Common myeloid progenitor, CD34-positive (primary cell): ENCODE results near the gene ZC3H11A. TPM values are rescaled to one million over a fixed set of nuclear protein-coding genes. Genes with fewer than 3 reads are reported as not detected.
"Not testable (repeated sequence)": the region's sequence is repeated elsewhere in the genome, so short reads cannot be mapped to it uniquely, and the experiment has no call there.

Experiments
- CTCF ChIA-PET: fragments of 350-600 bp; sonication (Branson Sonifier 250); formaldehyde crosslinking; loops from one replicate; lab custom pipeline; 2021; ENCODE audit warnings: antibody characterized with exemption; lab: Charles Lee
- POLR2A ChIA-PET: fragments of 350-600 bp; sonication (Branson Sonifier 250); formaldehyde crosslinking; loops from one replicate; lab custom pipeline; 2021; ENCODE audit warnings: antibody characterized with exemption; lab: Charles Lee
- DNase-seq, 3 donors: peaks; one replicate each; pipeline versions ENCODE4 v3.0.0 to v3.0.0-alpha.2; 2013
- H3K27ac ChIP-seq, 2 experiments: 1 replicate in 1 of 2; 2 replicates in 1 of 2; pipeline ENCODE4 v1.7.0; 2013; ENCODE audit warnings: inconsistent platforms in 2 of 2, low read length in 2 of 2, mild to moderate bottlenecking in 2 of 2, low read depth in 1 of 2, moderate library complexity in 1 of 2; ENCODE audit not compliant: severe bottlenecking in 2 of 2, insufficient read depth in 1 of 2, poor library complexity in 1 of 2
- H3K27me3 ChIP-seq, 5 experiments: replicated peaks in 2 of 5; 1 replicate in 3 of 5; 2 replicates in 2 of 5; pipeline versions ENCODE4 v1.6.1 to v1.7.0; 2013; ENCODE audit warnings: low read length in 4 of 5, mild to moderate bottlenecking in 2 of 5, moderate library complexity in 2 of 5, inconsistent platforms in 1 of 5; ENCODE audit not compliant: insufficient read depth in 5 of 5, control insufficient read depth in 4 of 5
- H3K36me3 ChIP-seq, 4 experiments: 1 replicate in 2 of 4; 2 replicates in 2 of 4; pipeline versions ENCODE4 v1.6.1 to v1.7.0; 2013; ENCODE audit warnings: low read length in 3 of 4, control low read depth in 1 of 4, mild to moderate bottlenecking in 1 of 4; ENCODE audit not compliant: control insufficient read depth in 4 of 4, insufficient read depth in 4 of 4
- H3K4me1 ChIP-seq, 4 experiments: 1 replicate in 3 of 4; 2 replicates in 1 of 4; pipeline versions ENCODE4 v1.6.1 to v1.7.1; 2013; ENCODE audit warnings: low read length in 3 of 4, mild to moderate bottlenecking in 3 of 4, control low read depth in 1 of 4, inconsistent platforms in 1 of 4, moderate library complexity in 1 of 4; ENCODE audit not compliant: control insufficient read depth in 4 of 4, insufficient read depth in 4 of 4; ENCODE audit errors: control extremely low read depth in 1 of 4
- H3K4me3 ChIP-seq, 7 experiments: 1 replicate in 4 of 7; 2 replicates in 3 of 7; pipeline versions ENCODE4 v1.5.1 to v1.7.0; 2013; ENCODE audit warnings: mild to moderate bottlenecking in 7 of 7, low read length in 6 of 7, moderate library complexity in 6 of 7, inconsistent platforms in 2 of 7, low read depth in 2 of 7, control low read depth in 1 of 7; ENCODE audit not compliant: insufficient read depth in 4 of 7, control insufficient read depth in 1 of 7; ENCODE audit errors: extremely low read depth in 1 of 7
- H3K9me3 ChIP-seq, 5 experiments: 1 replicate in 4 of 5; 2 replicates in 1 of 5; pipeline versions ENCODE4 v1.6.1 to v1.7.1; 2013; ENCODE audit warnings: low read length in 4 of 5, mild to moderate bottlenecking in 2 of 5, inconsistent platforms in 1 of 5, low read depth in 1 of 5, moderate library complexity in 1 of 5; ENCODE audit not compliant: control insufficient read depth in 4 of 5, insufficient read depth in 2 of 5; ENCODE audit errors: control extremely low read depth in 1 of 5
- WGBS: methylation state at CpG from one replicate; pipeline ENCODE4 v1.1.5; 2013; ENCODE audit not compliant: insufficient coverage; 5-methylcytosine and 5-hydroxymethylcytosine counted together
- polyA plus RNA-seq: library from polyadenylated mRNA; unstranded; fragments of 120-200 nt; gene quantifications from one replicate; pipeline ENCODE4 v1.2.1, GENCODE V29; 2013

Gene ZC3H11A
- 92.5 TPM for polyA plus RNA-seq

- Histone ChIP-seq H3K36me3 (peaks cover 13 to 33% (median 18%) of the 10 kb centered on the region in 4 experiments), H3K4me1 (peaks cover 10 to 32% (median 14%) of the 10 kb centered on the region in 4 experiments), H3K9me3 (peaks cover 0 to 2% (median 0%) of the 10 kb centered on the region in 5 experiments), H3K27ac (peak within 1 kb of the TSS; percentile 92 to 96), H3K4me3 (peak within 1 kb of the TSS; percentile 75 to 93 (median 84)), H3K27me3 (no peaks in the 10 kb centered on the region)
- CTCF ChIA-PET, result no interaction called here
- POLR2A ChIA-PET, result no interaction called here
- DNase-seq, result peak; percentile 98 to 99 (median 99)
- under 1% methylated on average over 27 of the region's 59 CpGs for WGBS
Measured at GRCh38 chr1:203795441-203796235, at the start of gene ZC3H11A, which contains the start of gene ZBED6. ZC3H11A (plus strand) TSS chr1:203795623; CDS start chr1:203817071, 21,448 bp downstream. ZBED6 (plus strand) TSS chr1:203795623; CDS start chr1:203797523, 1,900 bp downstream.

- DNase-seq, result no peak
- WGBS, result 86% methylated on average over 4 of the region's 6 CpGs
- no peak overlapping the region for H3K4me3 ChIP-seq
- H3K27ac ChIP-seq, result no peak overlapping the region
- H3K27me3 ChIP-seq, result no peaks in the 10 kb centered on the region
- ChIA-PET POLR2A (interaction anchor here (0.6 to 0.7 kb wide), 2 partner anchors 25 to 276 kb away, joined by 3 read pairs; no protein-coding TSS in a partner anchor), CTCF (interaction anchor here (0.6 to 1.8 kb wide), 2 partner anchors 20 kb away, joined by 3 to 5 read pairs; no protein-coding TSS in a partner anchor)
- no peaks in the 10 kb centered on the region for H3K9me3 ChIP-seq
- peaks cover 2 to 11% (median 10%) of the 10 kb centered on the region in 4 experiments for H3K4me1 ChIP-seq
- peaks cover 0 to 12% (median 3%) of the 10 kb centered on the region in 4 experiments for H3K36me3 ChIP-seq
Measured at GRCh38 chr1:203746281-203746680, 49.1 kb upstream of the ZC3H11A start.

GRCh38 chr1:203751051-203751450 lies 44.4 kb upstream of the ZC3H11A start:
- 90% methylated on average over 2 of the region's 3 CpGs for WGBS
- H3K36me3 ChIP-seq, result no peaks in the 10 kb centered on the region
- no peak overlapping the region for H3K27ac ChIP-seq
- DNase-seq, result no peak
- no peaks in the 10 kb centered on the region for H3K9me3 ChIP-seq
- ChIA-PET POLR2A (no interaction called here), CTCF (no interaction called here)
- no peak overlapping the region for H3K4me3 ChIP-seq
- no peaks in the 10 kb centered on the region for H3K27me3 ChIP-seq
- no peaks in the 10 kb centered on the region for H3K4me1 ChIP-seq

- H3K4me1 ChIP-seq, CTCF ChIA-PET, POLR2A ChIA-PET, H3K27ac ChIP-seq, H3K36me3 ChIP-seq, H3K4me3 ChIP-seq, H3K27me3 ChIP-seq, H3K9me3 ChIP-seq, DNase-seq: not testable (repeated sequence)
- WGBS, result 100% methylated on average over 1 of the region's 5 CpGs
Measured at GRCh38 chr1:203751618-203752361, 43.6 kb upstream of the ZC3H11A start.

- POLR2A ChIA-PET, result no interaction called here
- Histone ChIP-seq H3K27ac (no peak overlapping the region), H3K27me3 (no peaks in the 10 kb centered on the region), H3K36me3 (no peaks in the 10 kb centered on the region), H3K4me1 (no peaks in the 10 kb centered on the region), H3K9me3 (no peaks in the 10 kb centered on the region), H3K4me3 (no peak overlapping the region)
- DNase-seq, result no peak
- 100% methylated on average over 1 of the region's 4 CpGs for WGBS
- CTCF ChIA-PET, result no interaction called here
Measured at GRCh38 chr1:203754455-203754864, 41.0 kb upstream of the ZC3H11A start.

GRCh38 chr1:203756036-203756435 lies 39.4 kb upstream of the ZC3H11A start:
- no peaks in the 10 kb centered on the region for H3K27me3 ChIP-seq
- no peaks in the 10 kb centered on the region for H3K36me3 ChIP-seq
- ChIA-PET CTCF (interaction anchor here (0.7 kb wide), 1 partner anchor 936 kb away, joined by 3 read pairs; no protein-coding TSS in a partner anchor), POLR2A (no interaction called here)
- no peak overlapping the region for H3K4me3 ChIP-seq
- no peaks in the 10 kb centered on the region for H3K9me3 ChIP-seq
- WGBS, result 90% methylated on average over 2 of the region's 4 CpGs
- H3K27ac ChIP-seq, result no peak overlapping the region
- no peak for DNase-seq
- H3K4me1 ChIP-seq, result no peaks in the 10 kb centered on the region
